Measurements from ENCODE around the gene SIGLEC6. TPM values are rescaled to one million over a fixed set of nuclear protein-coding genes. Genes with fewer than 3 reads are reported as not detected.

Gene SIGLEC6
- total and polyA plus RNA-seq, 2 donors, result 1.4 to 4.0 TPM

DNA sequence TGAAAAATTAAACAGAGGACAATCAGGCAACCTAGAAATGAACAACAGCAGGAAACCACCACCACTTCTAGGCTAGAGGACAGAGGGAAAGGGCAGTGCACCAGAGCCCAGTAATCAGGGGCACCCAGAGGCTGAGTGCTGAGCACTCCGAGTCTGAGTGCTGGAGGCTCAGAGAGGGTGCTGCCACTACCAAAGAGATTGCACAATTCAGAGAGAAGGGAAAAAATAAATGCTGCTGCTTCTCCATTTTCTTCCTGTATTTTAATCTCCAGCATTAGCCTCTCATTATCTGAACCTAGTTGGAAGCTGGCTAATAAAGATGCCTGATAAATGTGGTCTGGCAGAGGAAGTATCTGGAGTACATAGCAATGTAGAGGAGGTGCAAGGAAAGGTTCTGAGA lies 27.8 kb upstream of the SIGLEC6 start:
- WGBS, result 60% methylated on average over 1 of the region's 1 CpG
- Histone ChIP-seq H3K4me3 (ENCODE audit: low read depth, low read length) (no peak overlapping the region), H3K27ac (ENCODE audit: low read depth) (no peak overlapping the region), H3K36me3 (ENCODE audit: insufficient read depth) (no peaks in the 10 kb centered on the region), H3K4me1 (ENCODE audit: insufficient read depth) (no peaks in the 10 kb centered on the region)
- DNase-seq (ENCODE audit: extremely low spot score), result no peak

DNA sequence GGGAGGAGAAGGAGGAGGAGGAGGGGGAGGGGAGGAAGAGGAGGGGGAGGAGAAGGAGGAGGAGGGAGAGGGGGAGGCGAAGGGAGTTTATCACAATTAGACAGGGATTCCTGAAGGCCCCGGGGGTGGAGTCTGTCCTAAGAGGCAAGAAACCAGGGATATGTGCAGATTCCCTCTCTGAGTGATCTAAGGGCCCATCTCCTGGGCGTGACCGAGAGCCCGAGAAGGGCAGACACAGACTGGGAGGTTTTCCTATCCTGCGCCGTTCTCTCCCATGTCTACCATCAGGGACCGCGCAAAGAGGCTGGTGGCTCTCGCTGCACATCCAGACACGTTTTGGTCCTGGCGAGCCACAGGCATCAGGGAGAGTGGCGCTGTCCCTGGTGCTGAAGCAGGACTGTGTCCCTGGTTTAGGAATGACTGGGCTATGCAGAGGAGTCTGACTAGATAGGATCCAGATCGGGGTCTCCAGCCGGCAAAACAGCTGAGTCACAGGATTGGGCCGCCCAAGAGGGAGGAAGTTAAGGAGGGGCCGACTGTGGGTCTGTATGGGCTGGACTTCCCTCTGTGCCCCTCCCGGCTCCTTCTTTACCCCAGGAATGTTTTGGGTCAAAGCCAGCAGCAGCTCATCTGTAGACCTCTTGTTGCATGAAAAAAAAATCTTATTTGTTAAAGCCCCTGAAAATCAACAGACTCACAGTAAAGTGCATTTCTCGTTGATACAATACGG lies 21.7 kb upstream of the SIGLEC6 start:
- 7% methylated on average over 20 of the region's 20 CpGs for WGBS
- Histone ChIP-seq H3K27ac (ENCODE audit: low read depth) (no peak overlapping the region), H3K36me3 (ENCODE audit: insufficient read depth) (no peaks in the 10 kb centered on the region), H3K4me3 (ENCODE audit: low read depth, low read length) (no peak overlapping the region), H3K4me1 (ENCODE audit: insufficient read depth) (no peaks in the 10 kb centered on the region)
- peak; percentile 28 for DNase-seq (ENCODE audit: extremely low spot score)

DNA sequence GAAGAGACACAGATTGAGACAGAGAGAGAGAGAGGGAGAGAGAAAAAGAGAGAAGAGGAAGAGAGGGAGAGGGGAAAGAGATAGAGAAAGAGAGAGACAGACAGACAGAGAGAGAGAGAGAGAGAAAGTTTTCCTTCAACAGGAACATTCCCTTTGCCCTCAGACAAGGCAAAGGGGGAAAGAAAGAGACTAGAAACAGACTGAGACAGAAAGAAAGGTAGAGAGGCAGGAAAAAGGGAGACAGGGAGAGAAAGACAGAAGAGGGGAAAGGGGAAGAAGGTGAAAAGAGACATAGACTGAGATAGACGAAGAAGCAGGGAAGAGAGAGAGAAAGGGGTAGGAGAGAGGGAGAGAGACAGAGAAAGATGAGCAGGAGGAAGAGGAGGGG lies 21.1 kb upstream of the SIGLEC6 start:
- no peak for DNase-seq (ENCODE audit: extremely low spot score)
- Histone ChIP-seq H3K4me1 (ENCODE audit: insufficient read depth) (no peaks in the 10 kb centered on the region), H3K4me3 (ENCODE audit: low read depth, low read length) (no peak overlapping the region), H3K27ac (ENCODE audit: low read depth) (no peak overlapping the region), H3K36me3 (ENCODE audit: insufficient read depth) (no peaks in the 10 kb centered on the region)
- WGBS, result 14% methylated on average over 1 of the region's 1 CpG

GRCh38 chr19:51551673-51552432 lies 20.4 kb upstream of the SIGLEC6 start:
- no peaks in the 10 kb centered on the region for H3K4me1 ChIP-seq (ENCODE audit: insufficient read depth)
- no peak overlapping the region for H3K4me3 ChIP-seq (ENCODE audit: low read depth, low read length)
- 46% methylated on average over 3 of the region's 3 CpGs for WGBS
- H3K36me3 ChIP-seq (ENCODE audit: insufficient read depth), result no peaks in the 10 kb centered on the region
- no peak for DNase-seq (ENCODE audit: extremely low spot score)
- H3K27ac ChIP-seq (ENCODE audit: low read depth), result no peak overlapping the region

GRCh38 chr19:51550848-51551672 lies 19.6 kb upstream of the SIGLEC6 start:
- 77% methylated on average over 20 of the region's 20 CpGs for WGBS
- no peak for DNase-seq (ENCODE audit: extremely low spot score)
- H3K27ac ChIP-seq (ENCODE audit: low read depth), result no peak overlapping the region
- H3K36me3 ChIP-seq (ENCODE audit: insufficient read depth), result no peaks in the 10 kb centered on the region
- H3K4me3 ChIP-seq (ENCODE audit: low read depth, low read length), result no peak overlapping the region
- H3K4me1 ChIP-seq (ENCODE audit: insufficient read depth), result no peaks in the 10 kb centered on the region

GRCh38 chr19:51549533-51550324 lies 18.3 kb upstream of the SIGLEC6 start:
- 61% methylated on average over 8 of the region's 8 CpGs for WGBS
- Histone ChIP-seq H3K4me3 (ENCODE audit: low read depth, low read length) (no peak overlapping the region), H3K4me1 (ENCODE audit: insufficient read depth) (no peaks in the 10 kb centered on the region), H3K27ac (ENCODE audit: low read depth) (no peak overlapping the region), H3K36me3 (ENCODE audit: insufficient read depth) (no peaks in the 10 kb centered on the region)
- no peak for DNase-seq (ENCODE audit: extremely low spot score)

DNA sequence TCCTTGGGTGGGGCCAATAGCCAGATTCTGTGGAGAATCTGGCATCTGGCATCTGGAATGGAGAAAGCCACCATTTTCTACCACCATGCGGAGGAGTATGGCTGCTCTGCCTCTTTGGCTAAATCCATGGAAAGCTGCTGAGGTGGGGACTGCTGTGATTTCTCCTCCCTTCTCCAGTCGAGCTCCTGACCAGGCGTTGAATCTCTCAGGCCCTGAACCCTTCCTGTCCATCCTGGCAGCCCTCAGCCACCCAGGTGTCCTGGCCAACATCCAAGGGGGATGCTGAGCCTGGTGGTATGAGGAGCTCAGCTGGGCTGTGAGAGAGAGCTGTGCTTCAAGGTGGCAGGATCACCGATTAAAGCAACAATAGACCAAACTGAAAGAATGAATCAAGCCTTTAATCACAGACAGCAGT lies 17.4 kb upstream of the SIGLEC6 start:
- no peak overlapping the region for H3K4me3 ChIP-seq (ENCODE audit: low read depth, low read length)
- H3K4me1 ChIP-seq (ENCODE audit: insufficient read depth), result no peaks in the 10 kb centered on the region
- no peak overlapping the region for H3K27ac ChIP-seq (ENCODE audit: low read depth)
- H3K36me3 ChIP-seq (ENCODE audit: insufficient read depth), result no peaks in the 10 kb centered on the region
- no peak for DNase-seq (ENCODE audit: extremely low spot score)
- 72% methylated on average over 4 of the region's 4 CpGs for WGBS

DNA sequence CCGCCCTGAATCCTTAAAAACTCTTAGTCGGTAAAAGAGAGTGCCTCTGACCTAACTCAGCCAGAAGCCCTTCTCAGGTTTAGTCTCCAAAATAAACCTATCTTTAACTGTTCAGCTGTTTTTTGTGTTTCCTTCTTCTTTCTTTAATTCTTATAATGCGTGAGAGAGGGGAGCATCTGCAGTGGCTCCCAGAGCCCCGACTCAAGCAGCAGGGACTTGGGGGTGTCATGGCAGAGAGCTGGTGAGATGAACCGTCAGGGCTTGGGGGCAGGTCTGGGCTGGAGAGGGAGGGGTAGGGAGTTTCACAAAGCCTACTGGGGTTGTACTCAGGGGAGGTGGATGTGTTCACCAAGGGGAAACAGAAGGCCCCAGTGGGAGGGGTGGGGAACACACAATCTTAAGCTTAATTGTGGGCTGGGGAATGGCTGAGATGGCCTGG lies 16.8 kb upstream of the SIGLEC6 start:
- WGBS, result 62% methylated on average over 5 of the region's 5 CpGs
- Histone ChIP-seq H3K36me3 (ENCODE audit: insufficient read depth) (no peaks in the 10 kb centered on the region), H3K4me1 (ENCODE audit: insufficient read depth) (no peaks in the 10 kb centered on the region), H3K27ac (ENCODE audit: low read depth) (no peak overlapping the region), H3K4me3 (ENCODE audit: low read depth, low read length) (no peak overlapping the region)
- DNase-seq (ENCODE audit: extremely low spot score), result no peak

- WGBS, result 38% methylated on average over 7 of the region's 7 CpGs
Observed at GRCh38 chr19:51547397-51548212, 16.1 kb upstream of the SIGLEC6 start.

DNA sequence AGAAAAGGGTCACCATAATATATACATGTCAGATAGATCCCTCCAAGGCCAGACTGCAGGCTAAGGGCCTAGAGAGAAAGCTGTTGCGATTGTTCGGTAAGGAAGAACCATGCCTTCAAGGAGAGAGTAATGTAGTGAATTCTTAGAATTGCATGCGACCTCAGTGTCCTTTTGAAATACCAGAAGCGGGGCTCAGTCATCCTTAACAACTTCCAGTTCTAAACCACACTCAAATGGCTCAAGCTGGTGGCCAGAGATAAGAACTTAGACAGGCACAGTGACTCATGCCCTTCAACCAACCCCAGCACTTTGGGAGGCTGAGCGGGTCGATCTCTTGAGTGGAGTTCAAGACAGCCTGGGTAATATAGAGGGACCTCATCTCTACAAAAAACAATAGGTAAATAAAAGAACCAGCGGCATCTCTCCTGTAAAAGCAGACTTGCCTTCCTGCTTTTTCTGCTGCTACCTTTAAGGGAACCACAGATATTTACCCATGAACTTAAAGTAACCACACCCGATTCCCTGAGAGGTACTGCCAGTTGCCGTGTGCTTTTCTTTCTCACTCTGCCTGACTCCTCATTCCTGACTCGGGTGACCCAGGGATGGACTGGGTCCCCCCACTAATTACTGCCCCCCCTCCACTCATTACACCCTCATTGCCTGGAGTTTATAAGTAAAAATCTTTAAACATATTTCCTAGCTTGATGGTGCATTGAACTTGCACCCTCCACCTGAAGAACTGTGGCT lies 15.4 kb upstream of the SIGLEC6 start:
- Histone ChIP-seq H3K36me3 (ENCODE audit: insufficient read depth) (no peaks in the 10 kb centered on the region), H3K27ac (ENCODE audit: low read depth) (no peak overlapping the region), H3K4me3 (ENCODE audit: low read depth, low read length) (no peak overlapping the region), H3K4me1 (ENCODE audit: insufficient read depth) (no peaks in the 10 kb centered on the region)
- 68% methylated on average over 10 of the region's 10 CpGs for WGBS
- no peak for DNase-seq (ENCODE audit: extremely low spot score)

More at GRCh38 chr19:51547397-51548212, 16.1 kb upstream of the SIGLEC6 start:
- Histone ChIP-seq H3K27ac (ENCODE audit: low read depth) (no peak overlapping the region), H3K4me1 (ENCODE audit: insufficient read depth) (no peaks in the 10 kb centered on the region), H3K36me3 (ENCODE audit: insufficient read depth) (no peaks in the 10 kb centered on the region), H3K4me3 (ENCODE audit: low read depth, low read length) (no peak overlapping the region)
- no peak for DNase-seq (ENCODE audit: extremely low spot score)

GRCh38 chr19:51546107-51546649 lies 14.7 kb upstream of the SIGLEC6 start:
- H3K4me1 ChIP-seq (ENCODE audit: insufficient read depth), result no peaks in the 10 kb centered on the region
- no peak overlapping the region for H3K27ac ChIP-seq (ENCODE audit: low read depth)
- no peak overlapping the region for H3K4me3 ChIP-seq (ENCODE audit: low read depth, low read length)
- H3K36me3 ChIP-seq (ENCODE audit: insufficient read depth), result no peaks in the 10 kb centered on the region
- 65% methylated on average over 5 of the region's 5 CpGs for WGBS
- DNase-seq (ENCODE audit: extremely low spot score), result no peak

DNA sequence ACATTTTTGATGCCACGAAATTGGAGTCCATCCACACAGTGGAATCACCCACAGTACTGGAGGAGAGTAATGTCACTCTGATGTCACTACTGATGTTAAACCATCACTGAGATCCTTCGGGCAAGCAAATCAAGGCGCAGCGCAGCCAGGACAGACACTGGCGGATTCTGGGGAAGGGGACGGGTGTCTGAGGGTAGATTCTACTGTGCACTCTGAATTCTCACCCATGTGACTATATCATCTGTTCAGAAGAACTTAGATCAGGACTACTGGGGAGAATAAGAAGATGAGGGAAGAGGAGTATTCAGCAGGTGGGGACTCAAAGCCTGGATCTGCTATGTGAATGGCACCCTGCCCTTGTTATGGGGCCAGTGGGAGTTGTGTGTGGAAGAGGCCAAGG lies 12.6 kb upstream of the SIGLEC6 start:
- Histone ChIP-seq H3K4me1 (ENCODE audit: insufficient read depth) (no peaks in the 10 kb centered on the region), H3K36me3 (ENCODE audit: insufficient read depth) (no peaks in the 10 kb centered on the region), H3K4me3 (ENCODE audit: low read depth, low read length) (no peak overlapping the region), H3K27ac (ENCODE audit: low read depth) (no peak overlapping the region)
- 81% methylated on average over 6 of the region's 6 CpGs for WGBS
- no peak for DNase-seq (ENCODE audit: extremely low spot score)
